HG03060 (cell line): ENCODE results near the gene PCDH9.

Source experiments
- ATAC-seq: cut with Tn5 transposase; IDR thresholded peaks from one replicate; pipeline ENCODE4 v1.9.1; 2021; ENCODE audit warnings: low read depth, moderate number of reproducible peaks; ENCODE audit not compliant: unreplicated experiment

Gene PCDH9

GRCh38 chr13:66443926-66444325 is 786.2 kb downstream of the PCDH9 start:
- ATAC-seq: no peak

- no peak for ATAC-seq
Measured at GRCh38 chr13:66440938-66441337, 789.2 kb downstream of the PCDH9 start.

GRCh38 chr13:66430728-66431127 is 799.4 kb downstream of the PCDH9 start:
- ATAC-seq: no peak

- ATAC-seq: no peak
Measured at GRCh38 chr13:66430269-66430668, 799.9 kb downstream of the PCDH9 start.

- no peak for ATAC-seq
Measured at GRCh38 chr13:66429156-66429555, 801.0 kb downstream of the PCDH9 start.

GRCh38 chr13:66427458-66427861 is 802.7 kb downstream of the PCDH9 start:
- ATAC-seq: no peak

- ATAC-seq: no peak
Measured at GRCh38 chr13:66425741-66426140, 804.4 kb downstream of the PCDH9 start.

- no peak for ATAC-seq
Measured at GRCh38 chr13:66424422-66424821, 805.7 kb downstream of the PCDH9 start.

- ATAC-seq: no peak
Measured at GRCh38 chr13:66415444-66415843, 814.7 kb downstream of the PCDH9 start.

- ATAC-seq: no peak
Measured at GRCh38 chr13:66414066-66414800, 815.9 kb downstream of the PCDH9 start.

GRCh38 chr13:66410314-66410713 is 819.8 kb downstream of the PCDH9 start:
- no peak for ATAC-seq

GRCh38 chr13:66409542-66409941 is 820.6 kb downstream of the PCDH9 start:
- no peak for ATAC-seq

- ATAC-seq: no peak
Measured at GRCh38 chr13:66407128-66407527, 823.0 kb downstream of the PCDH9 start.

GRCh38 chr13:66405908-66406802 is 824.0 kb downstream of the PCDH9 start:
- no peak for ATAC-seq

- ATAC-seq: no peak
Measured at GRCh38 chr13:66402546-66402945, 827.6 kb downstream of the PCDH9 start.

GRCh38 chr13:66402066-66402465 is 828.1 kb downstream of the PCDH9 start:
- no peak for ATAC-seq

- ATAC-seq: no peak
Measured at GRCh38 chr13:66400292-66400691, 829.8 kb downstream of the PCDH9 start.

GRCh38 chr13:66399873-66400272 is 830.3 kb downstream of the PCDH9 start:
- no peak for ATAC-seq

- no peak for ATAC-seq
Measured at GRCh38 chr13:66397133-66397532, 833.0 kb downstream of the PCDH9 start.

GRCh38 chr13:66391322-66391721 is 838.8 kb downstream of the PCDH9 start:
- ATAC-seq: no peak

GRCh38 chr13:66378894-66379293 is 851.2 kb downstream of the PCDH9 start:
- no peak for ATAC-seq

- no peak for ATAC-seq
Measured at GRCh38 chr13:66377569-66377968, 852.6 kb downstream of the PCDH9 start.
